ENCODE data around the gene BORCS6. TPM values are rescaled to one million over a fixed set of nuclear protein-coding genes. Genes with fewer than 3 reads are reported as not detected.

BORCS6 gene
- total RNA-seq, 4 donors from 2014 or later, result 2.9 to 10.4 (median 9.3) TPM

- no peak for TF ChIP-seq CTCF (IDR thresholded peaks at IDR 0.05; ENCODE audit: low read depth)
Measured at GRCh38 chr17:8141045-8141444, 48.9 kb downstream of the BORCS6 start.

- TF ChIP-seq CTCF (IDR thresholded peaks at IDR 0.05; ENCODE audit: low read depth), result no peak
Measured at GRCh38 chr17:8140065-8141029, 49.6 kb downstream of the BORCS6 start.

GRCh38 chr17:8138672-8139371 is 51.2 kb downstream of the BORCS6 start:
- TF ChIP-seq CTCF (IDR thresholded peaks at IDR 0.05; ENCODE audit: low read depth), result no peak

- no peak for TF ChIP-seq CTCF (IDR thresholded peaks at IDR 0.05; ENCODE audit: low read depth)
Measured at GRCh38 chr17:8138374-8138671, 51.7 kb downstream of the BORCS6 start.

Other genes starting within 250 kb of the BORCS6 start
- not detected for gene GUCY2D, start 187.6 kb downstream of the BORCS6 start, total RNA-seq
- 10 to 100 TPM in 2 of 4 donors, 1 to 10 TPM in 2; 4.9 to 36.4 (median 10.9) TPM for gene ALOX15B, start 151.1 kb downstream of the BORCS6 start, total RNA-seq
- gene ALOX12B, start 102.5 kb downstream of the BORCS6 start, total RNA-seq, result not detected
- not detected for gene ALOXE3, start 71.7 kb downstream of the BORCS6 start, total RNA-seq
- gene HES7, start 66.1 kb downstream of the BORCS6 start, total RNA-seq, result not detected
- gene PER1, start 37.8 kb downstream of the BORCS6 start, total RNA-seq, result 100 to 1,000 TPM in 3 of 4 donors, 10 to 100 TPM in 1; 95.2 to 186 (median 121) TPM
- 10 to 100 TPM; 18.6 to 45.2 (median 23.4) TPM for gene VAMP2, start 27.2 kb downstream of the BORCS6 start, total RNA-seq
- gene TMEM107, start 13.8 kb downstream of the BORCS6 start, total RNA-seq, result 10 to 100 TPM; 14.3 to 23.8 (median 20.4) TPM
- 1 to 10 TPM in 3 of 4 donors, not detected in 1; 1.3 to 3.4 (median 2.2) TPM for gene AURKB, start 20.4 kb upstream of the BORCS6 start, total RNA-seq
- gene CTC1, start 57.9 kb upstream of the BORCS6 start, total RNA-seq, result 10 to 100 TPM; 11.6 to 17.6 (median 14.9) TPM
- 10 to 100 TPM in 3 of 4 donors, 1 to 10 TPM in 1; 7.5 to 20.9 (median 12.0) TPM for gene PFAS, start 59.1 kb upstream of the BORCS6 start, total RNA-seq
- gene RANGRF, start 98.5 kb upstream of the BORCS6 start, total RNA-seq, result 10 to 100 TPM; 16.5 to 23.2 (median 19.0) TPM
- gene SLC25A35, start 105.2 kb upstream of the BORCS6 start, total RNA-seq, result 1 to 10 TPM; 1.7 to 8.1 (median 2.4) TPM
- 10 to 100 TPM; 20.3 to 73.1 (median 36.9) TPM for gene ARHGEF15, start 120.1 kb upstream of the BORCS6 start, total RNA-seq
- gene ODF4, start 149.7 kb upstream of the BORCS6 start, total RNA-seq, result not detected
- gene RPL26, start 193.0 kb upstream of the BORCS6 start, total RNA-seq, result 1,000 to 10,000 TPM; 2,871 to 4,677 (median 3,762) TPM
- not detected for gene RNF222, start 207.6 kb upstream of the BORCS6 start, total RNA-seq
- gene NDEL1, start 245.7 kb upstream of the BORCS6 start, total RNA-seq, result 10 to 100 TPM; 58.3 to 80.4 (median 67.3) TPM